GM12874 (cell line): ENCODE measurements around the gene PAM.

Experiments used
- CTCF ChIP-seq: IDR thresholded peaks from 2 replicates; pipeline ENCODE4 v1.5.1; 2011; ENCODE audit warnings: low read depth, mild to moderate bottlenecking, control low read depth, low read length, moderate library complexity; ENCODE audit not compliant: insufficient read depth

PAM gene

GRCh38 chr5:102740515-102740914 is 14.6 kb upstream of the PAM start:
- TF ChIP-seq CTCF = no peak

GRCh38 chr5:102742215-102742614 is 12.9 kb upstream of the PAM start:
- TF ChIP-seq CTCF = no peak

GRCh38 chr5:102743900-102744299 is 11.2 kb upstream of the PAM start:
- TF ChIP-seq CTCF = no peak

GRCh38 chr5:102747386-102748166 is 7.5 kb upstream of the PAM start:
- no peak for TF ChIP-seq CTCF

GRCh38 chr5:102749416-102750030 is 5.6 kb upstream of the PAM start:
- no peak for TF ChIP-seq CTCF

- no peak for TF ChIP-seq CTCF
Measured at GRCh38 chr5:102750151-102750834, 4.8 kb upstream of the PAM start.
